ENCODE results near the gene CAB39. TPM values are rescaled to one million over a fixed set of nuclear protein-coding genes. Genes with fewer than 3 reads are reported as not detected.

The CAB39 gene
- polyA plus RNA-seq, 1 donor (not counting 4 experiments of a cell fraction or from before 2014, with no cell fraction given) = 120 TPM

DNA sequence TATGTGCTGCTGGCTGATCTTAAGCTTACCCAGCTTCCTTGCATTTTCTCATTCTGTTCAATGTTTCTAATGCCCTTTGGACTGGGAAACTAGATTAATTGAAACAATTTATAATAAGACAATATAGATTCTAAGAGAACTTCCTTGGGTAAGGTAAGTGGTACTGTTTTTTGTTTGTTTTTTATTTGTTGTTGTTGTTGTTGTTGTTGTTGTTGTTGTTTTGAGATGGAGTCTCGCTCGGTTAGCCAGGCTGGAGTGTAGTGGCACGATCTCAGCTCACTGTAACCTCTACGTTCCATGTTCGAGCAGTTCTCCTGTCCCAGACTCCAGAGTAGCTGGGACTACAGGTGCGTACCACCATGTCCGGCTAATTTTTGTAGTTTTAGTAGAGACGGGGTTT lies 49.1 kb downstream of the CAB39 start:
- H4K20me1 ChIP-seq (ENCODE audit: control insufficient read depth, extremely low read depth, insufficient read depth, low read length) = peaks cover 12% of the 10 kb centered on the region
- H3K4me3 ChIP-seq (ENCODE audit: control insufficient read depth in 2 of 3, extremely low read depth in 1 of 3, insufficient read depth in 2 of 3, low read depth in 1 of 3, low read length in 3 of 3) = no peak overlapping the region
- no peak overlapping the region for H3K27ac ChIP-seq (ENCODE audit: control insufficient read depth, insufficient read depth, low read length)
- peaks cover 19% of the 10 kb centered on the region for H3K4me1 ChIP-seq (ENCODE audit: control insufficient read depth, extremely low read depth, insufficient read depth, low read length)
- no peaks in the 10 kb centered on the region for H3K9me3 ChIP-seq (ENCODE audit: control insufficient read depth, low read depth, low read length)
- DNase-seq (ENCODE audit: low read depth, low spot score) (no peak), FAIRE-seq (no peak)
- H3K9me1 ChIP-seq (ENCODE audit: control insufficient read depth, extremely low read depth, insufficient read depth, low read length) = peaks cover 2% of the 10 kb centered on the region
- peaks cover 84% of the 10 kb centered on the region for H3K79me2 ChIP-seq (ENCODE audit: control insufficient read depth, insufficient read depth, low read length)
- H3K4me2 ChIP-seq (ENCODE audit: control insufficient read depth, extremely low read depth, insufficient read depth, low read depth, low read length) = no peak overlapping the region
- no peak overlapping the region for H2AFZ ChIP-seq (ENCODE audit: control insufficient read depth, low read length)
- no peak for TF ChIP-seq EZH2 (IDR thresholded peaks at IDR 0.05; ENCODE audit: low read length)
- TF ChIP-seq, protein P1, sequence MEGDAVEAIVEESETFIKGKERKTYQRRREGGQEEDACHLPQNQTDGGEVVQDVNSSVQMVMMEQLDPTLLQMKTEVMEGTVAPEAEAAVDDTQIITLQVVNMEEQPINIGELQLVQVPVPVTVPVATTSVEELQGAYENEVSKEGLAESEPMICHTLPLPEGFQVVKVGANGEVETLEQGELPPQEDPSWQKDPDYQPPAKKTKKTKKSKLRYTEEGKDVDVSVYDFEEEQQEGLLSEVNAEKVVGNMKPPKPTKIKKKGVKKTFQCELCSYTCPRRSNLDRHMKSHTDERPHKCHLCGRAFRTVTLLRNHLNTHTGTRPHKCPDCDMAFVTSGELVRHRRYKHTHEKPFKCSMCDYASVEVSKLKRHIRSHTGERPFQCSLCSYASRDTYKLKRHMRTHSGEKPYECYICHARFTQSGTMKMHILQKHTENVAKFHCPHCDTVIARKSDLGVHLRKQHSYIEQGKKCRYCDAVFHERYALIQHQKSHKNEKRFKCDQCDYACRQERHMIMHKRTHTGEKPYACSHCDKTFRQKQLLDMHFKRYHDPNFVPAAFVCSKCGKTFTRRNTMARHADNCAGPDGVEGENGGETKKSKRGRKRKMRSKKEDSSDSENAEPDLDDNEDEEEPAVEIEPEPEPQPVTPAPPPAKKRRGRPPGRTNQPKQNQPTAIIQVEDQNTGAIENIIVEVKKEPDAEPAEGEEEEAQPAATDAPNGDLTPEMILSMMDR (optimal IDR thresholded peaks at IDR 0.05 in 1 of 3, IDR thresholded peaks at IDR 0.05 in 1 of 3, conservative IDR thresholded peaks at IDR 0.05 in 1 of 3; ENCODE audit: extremely low read depth in 1 of 3, insufficient read depth in 2 of 3, low read length in 3 of 3) = no peak
- no peak overlapping the region for H3K9ac ChIP-seq (ENCODE audit: control insufficient read depth, extremely low read depth, insufficient read depth, low read length)
- H3K36me3 ChIP-seq (ENCODE audit: control insufficient read depth in 2 of 2, extremely low read depth in 1 of 2, insufficient read depth in 2 of 2, low read length in 2 of 2) = peaks cover 14 to 47% of the 10 kb centered on the region in 2 experiments
- dilution Hi-C loops (cut with MboI; ENCODE audit: extremely low pct_ligation_motif_present, low sequenced_read_pairs) = no loop called here
- H3K27me3 ChIP-seq (ENCODE audit: control insufficient read depth, extremely low read depth, insufficient read depth, low read length) = no peaks in the 10 kb centered on the region

DNA sequence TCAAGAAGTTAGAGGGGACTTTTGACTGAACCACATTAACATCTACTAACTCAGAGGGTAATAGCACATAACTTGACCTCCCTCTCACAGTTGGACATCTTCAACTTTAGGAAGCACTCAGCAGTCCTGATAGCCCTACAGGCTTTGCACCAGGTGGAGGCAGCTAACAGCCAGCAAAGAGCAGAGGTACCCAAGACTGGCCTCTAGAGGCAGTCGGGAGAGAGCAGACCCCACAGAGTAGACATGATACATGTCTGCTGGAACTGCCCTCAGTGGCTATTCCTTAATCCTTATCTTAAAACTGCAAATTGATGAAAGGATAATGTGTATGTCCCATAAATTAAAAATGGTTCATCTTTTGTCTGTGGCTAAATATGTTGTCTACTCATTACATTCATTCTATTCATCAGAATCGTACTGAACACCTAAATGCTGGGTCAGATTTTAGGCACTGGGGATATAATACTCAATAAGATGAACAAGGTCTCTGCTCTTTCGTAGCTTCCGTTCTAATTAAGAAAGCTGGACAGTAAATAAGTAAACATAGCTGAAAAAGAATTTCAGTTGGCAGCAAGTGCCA lies 49.8 kb downstream of the CAB39 start:
- Histone ChIP-seq H4K20me1 (ENCODE audit: control insufficient read depth, extremely low read depth, insufficient read depth, low read length) (peaks cover 12% of the 10 kb centered on the region), H3K27ac (ENCODE audit: control insufficient read depth, insufficient read depth, low read length) (no peak overlapping the region), H3K4me1 (ENCODE audit: control insufficient read depth, extremely low read depth, insufficient read depth, low read length) (peaks cover 19% of the 10 kb centered on the region), H3K27me3 (ENCODE audit: control insufficient read depth, extremely low read depth, insufficient read depth, low read length) (no peaks in the 10 kb centered on the region), H3K36me3 (ENCODE audit: control insufficient read depth in 2 of 2, extremely low read depth in 1 of 2, insufficient read depth in 2 of 2, low read length in 2 of 2) (peaks cover 20 to 43% of the 10 kb centered on the region in 2 experiments), H3K79me2 (ENCODE audit: control insufficient read depth, insufficient read depth, low read length) (peaks cover 84% of the 10 kb centered on the region), H3K4me2 (ENCODE audit: control insufficient read depth, extremely low read depth, insufficient read depth, low read depth, low read length) (no peak overlapping the region), H3K9me1 (ENCODE audit: control insufficient read depth, extremely low read depth, insufficient read depth, low read length) (peaks cover 2% of the 10 kb centered on the region), H3K4me3 (ENCODE audit: control insufficient read depth in 2 of 3, extremely low read depth in 1 of 3, insufficient read depth in 2 of 3, low read depth in 1 of 3, low read length in 3 of 3) (no peak overlapping the region), H3K9me3 (ENCODE audit: control insufficient read depth, low read depth, low read length) (no peaks in the 10 kb centered on the region), H2AFZ (ENCODE audit: control insufficient read depth, low read length) (no peak overlapping the region), H3K9ac (ENCODE audit: control insufficient read depth, extremely low read depth, insufficient read depth, low read length) (no peak overlapping the region)
- dilution Hi-C loops (cut with MboI; ENCODE audit: extremely low pct_ligation_motif_present, low sequenced_read_pairs) = no loop called here
- no peak for FAIRE-seq
- TF ChIP-seq, protein P1 (optimal IDR thresholded peaks at IDR 0.05 in 1 of 3, IDR thresholded peaks at IDR 0.05 in 1 of 3, conservative IDR thresholded peaks at IDR 0.05 in 1 of 3; ENCODE audit: extremely low read depth in 1 of 3, insufficient read depth in 2 of 3, low read length in 3 of 3) = peak; percentile 54 to 72 (median 63)
- TF ChIP-seq EZH2 (IDR thresholded peaks at IDR 0.05; ENCODE audit: low read length) = no peak
- no peak for DNase-seq (ENCODE audit: low read depth, low spot score)

Data from keratinocyte (primary cell).